HEK293 (cell line): ENCODE results near the gene USP31.

Experiments used
- ZNF18 ChIP-seq: fragments of 450-650 bp; formaldehyde crosslinking; IDR thresholded peaks from 2 replicates; pipeline ENCODE4 v1.5.1; 2016; ENCODE audit warnings: missing biosample characterization, missing genetic modification characterization
- ZNF24 ChIP-seq: fragments of 450-650 bp; formaldehyde crosslinking; IDR thresholded peaks from 2 replicates; pipeline ENCODE4 v1.5.1; 2016; ENCODE audit warnings: missing biosample characterization, missing genetic modification characterization
- ZNF501 ChIP-seq: fragments of 450-650 bp; formaldehyde crosslinking; IDR thresholded peaks from 2 replicates; pipeline ENCODE4 v1.5.1; 2016; ENCODE audit warnings: missing biosample characterization, missing genetic modification characterization
- ZNF549 ChIP-seq: fragments of 450-650 bp; IDR thresholded peaks from 2 replicates; pipeline ENCODE4 v1.5.1; 2018; ENCODE audit warnings: missing biosample characterization, missing genetic modification characterization, mild to moderate bottlenecking, inconsistent platforms, moderate library complexity
- ZNF830 ChIP-seq: fragments of 450-650 bp; IDR thresholded peaks from 2 replicates; pipeline ENCODE4 v1.5.0; 2018; ENCODE audit warnings: missing biosample characterization, missing genetic modification characterization, low read depth, mild to moderate bottlenecking, moderate library complexity
- ZSCAN23 ChIP-seq: fragments of 450-650 bp; formaldehyde crosslinking; IDR thresholded peaks from 2 replicates; pipeline ENCODE4 v1.5.1; 2016; ENCODE audit warnings: missing biosample characterization, missing genetic modification characterization
- ZSCAN30 ChIP-seq: fragments of 450-650 bp; IDR thresholded peaks from 2 replicates; pipeline ENCODE4 v1.5.1; 2018; ENCODE audit warnings: missing biosample characterization, mild to moderate bottlenecking, missing genetic modification characterization, moderate library complexity
- TF ChIP-seq, protein P1 (sequence below): fragments of 450-650 bp; formaldehyde crosslinking; IDR thresholded peaks from 2 replicates; pipeline ENCODE4 v1.5.1; 2016; ENCODE audit warnings: missing biosample characterization, missing genetic modification characterization
- TF ChIP-seq, protein P2 (sequence below): fragments of 450-650 bp; formaldehyde crosslinking; IDR thresholded peaks from 2 replicates; pipeline ENCODE4 v1.5.1; 2016; ENCODE audit warnings: missing biosample characterization, missing genetic modification characterization
- TF ChIP-seq, protein P3 (sequence below): fragments of 450-650 bp; formaldehyde crosslinking; IDR thresholded peaks from 2 replicates; pipeline ENCODE4 v1.5.1; 2016; ENCODE audit warnings: missing biosample characterization, missing genetic modification characterization
- TF ChIP-seq, protein P4 (sequence below): fragments of 450-650 bp; formaldehyde crosslinking; IDR thresholded peaks from 2 replicates; pipeline ENCODE4 v1.5.1; 2017; ENCODE audit warnings: missing biosample characterization, missing genetic modification characterization

DNA sequence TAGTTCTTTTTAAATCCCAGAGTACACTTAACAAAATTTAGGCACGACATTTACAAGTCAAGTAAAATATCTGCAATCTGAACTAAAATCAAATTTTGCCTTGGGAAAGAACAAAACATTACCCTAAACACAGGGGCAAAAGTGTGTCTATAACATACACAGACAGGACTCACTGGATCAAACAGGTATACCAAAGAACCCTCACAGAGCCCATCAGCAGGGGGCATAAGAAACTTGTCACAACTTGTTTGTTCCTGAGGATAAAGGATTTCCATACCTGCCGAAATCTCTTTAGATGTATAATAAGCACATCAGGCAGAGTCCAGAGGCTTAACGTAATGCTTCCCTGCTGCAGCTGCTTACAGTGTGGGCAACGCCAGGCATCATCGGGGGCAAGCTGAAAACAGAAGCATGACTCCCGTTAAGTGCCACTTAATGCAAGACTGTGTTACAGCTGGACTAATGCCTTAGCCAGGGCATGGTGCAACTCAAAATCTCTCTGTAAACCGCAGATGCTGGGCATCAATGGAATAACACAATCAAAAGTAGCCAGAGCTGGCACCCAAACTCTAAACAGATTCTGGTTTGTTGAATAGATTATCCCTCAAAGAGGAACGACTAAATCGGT, 67.0 kb downstream of the USP31 start:
- TF ChIP-seq ZSCAN30 (tag by site-specific recombination) (no peak), ZNF830 (tag by site-specific recombination) (no peak), ZNF24 (tag by site-specific recombination) (no peak), ZNF549 (tag by site-specific recombination) (no peak), ZNF18 (no peak), ZSCAN23 (tag by site-specific recombination) (no peak), ZNF501 (tag by site-specific recombination) (no peak)
- TF ChIP-seq, protein P1, sequence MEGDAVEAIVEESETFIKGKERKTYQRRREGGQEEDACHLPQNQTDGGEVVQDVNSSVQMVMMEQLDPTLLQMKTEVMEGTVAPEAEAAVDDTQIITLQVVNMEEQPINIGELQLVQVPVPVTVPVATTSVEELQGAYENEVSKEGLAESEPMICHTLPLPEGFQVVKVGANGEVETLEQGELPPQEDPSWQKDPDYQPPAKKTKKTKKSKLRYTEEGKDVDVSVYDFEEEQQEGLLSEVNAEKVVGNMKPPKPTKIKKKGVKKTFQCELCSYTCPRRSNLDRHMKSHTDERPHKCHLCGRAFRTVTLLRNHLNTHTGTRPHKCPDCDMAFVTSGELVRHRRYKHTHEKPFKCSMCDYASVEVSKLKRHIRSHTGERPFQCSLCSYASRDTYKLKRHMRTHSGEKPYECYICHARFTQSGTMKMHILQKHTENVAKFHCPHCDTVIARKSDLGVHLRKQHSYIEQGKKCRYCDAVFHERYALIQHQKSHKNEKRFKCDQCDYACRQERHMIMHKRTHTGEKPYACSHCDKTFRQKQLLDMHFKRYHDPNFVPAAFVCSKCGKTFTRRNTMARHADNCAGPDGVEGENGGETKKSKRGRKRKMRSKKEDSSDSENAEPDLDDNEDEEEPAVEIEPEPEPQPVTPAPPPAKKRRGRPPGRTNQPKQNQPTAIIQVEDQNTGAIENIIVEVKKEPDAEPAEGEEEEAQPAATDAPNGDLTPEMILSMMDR (tag by site-specific recombination) = no peak
- TF ChIP-seq, protein P2, sequence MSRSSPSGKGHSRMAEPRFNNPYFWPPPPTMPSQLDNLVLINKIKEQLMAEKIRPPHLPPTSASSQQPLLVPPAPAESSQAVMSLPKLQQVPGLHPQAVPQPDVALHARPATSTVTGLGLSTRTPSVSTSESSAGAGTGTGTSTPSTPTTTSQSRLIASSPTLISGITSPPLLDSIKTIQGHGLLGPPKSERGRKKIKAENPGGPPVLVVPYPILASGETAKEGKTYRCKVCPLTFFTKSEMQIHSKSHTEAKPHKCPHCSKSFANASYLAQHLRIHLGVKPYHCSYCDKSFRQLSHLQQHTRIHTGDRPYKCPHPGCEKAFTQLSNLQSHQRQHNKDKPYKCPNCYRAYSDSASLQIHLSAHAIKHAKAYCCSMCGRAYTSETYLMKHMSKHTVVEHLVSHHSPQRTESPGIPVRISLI (tag by site-specific recombination) = no peak
- TF ChIP-seq, protein P3, sequence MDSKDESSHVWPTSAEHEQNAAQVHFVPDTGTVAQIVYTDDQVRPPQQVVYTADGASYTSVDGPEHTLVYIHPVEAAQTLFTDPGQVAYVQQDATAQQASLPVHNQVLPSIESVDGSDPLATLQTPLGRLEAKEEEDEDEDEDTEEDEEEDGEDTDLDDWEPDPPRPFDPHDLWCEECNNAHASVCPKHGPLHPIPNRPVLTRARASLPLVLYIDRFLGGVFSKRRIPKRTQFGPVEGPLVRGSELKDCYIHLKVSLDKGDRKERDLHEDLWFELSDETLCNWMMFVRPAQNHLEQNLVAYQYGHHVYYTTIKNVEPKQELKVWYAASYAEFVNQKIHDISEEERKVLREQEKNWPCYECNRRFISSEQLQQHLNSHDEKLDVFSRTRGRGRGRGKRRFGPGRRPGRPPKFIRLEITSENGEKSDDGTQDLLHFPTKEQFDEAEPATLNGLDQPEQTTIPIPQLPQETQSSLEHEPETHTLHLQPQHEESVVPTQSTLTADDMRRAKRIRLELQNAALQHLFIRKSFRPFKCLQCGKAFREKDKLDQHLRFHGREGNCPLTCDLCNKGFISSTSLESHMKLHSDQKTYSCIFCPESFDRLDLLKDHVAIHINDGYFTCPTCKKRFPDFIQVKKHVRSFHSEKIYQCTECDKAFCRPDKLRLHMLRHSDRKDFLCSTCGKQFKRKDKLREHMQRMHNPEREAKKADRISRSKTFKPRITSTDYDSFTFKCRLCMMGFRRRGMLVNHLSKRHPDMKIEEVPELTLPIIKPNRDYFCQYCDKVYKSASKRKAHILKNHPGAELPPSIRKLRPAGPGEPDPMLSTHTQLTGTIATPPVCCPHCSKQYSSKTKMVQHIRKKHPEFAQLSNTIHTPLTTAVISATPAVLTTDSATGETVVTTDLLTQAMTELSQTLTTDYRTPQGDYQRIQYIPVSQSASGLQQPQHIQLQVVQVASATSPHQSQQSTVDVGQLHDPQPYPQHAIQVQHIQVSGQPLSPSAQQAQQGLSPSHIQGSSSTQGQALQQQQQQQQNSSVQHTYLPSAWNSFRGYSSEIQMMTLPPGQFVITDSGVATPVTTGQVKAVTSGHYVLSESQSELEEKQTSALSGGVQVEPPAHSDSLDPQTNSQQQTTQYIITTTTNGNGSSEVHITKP (tag by site-specific recombination) = no peak
- TF ChIP-seq, protein P4, sequence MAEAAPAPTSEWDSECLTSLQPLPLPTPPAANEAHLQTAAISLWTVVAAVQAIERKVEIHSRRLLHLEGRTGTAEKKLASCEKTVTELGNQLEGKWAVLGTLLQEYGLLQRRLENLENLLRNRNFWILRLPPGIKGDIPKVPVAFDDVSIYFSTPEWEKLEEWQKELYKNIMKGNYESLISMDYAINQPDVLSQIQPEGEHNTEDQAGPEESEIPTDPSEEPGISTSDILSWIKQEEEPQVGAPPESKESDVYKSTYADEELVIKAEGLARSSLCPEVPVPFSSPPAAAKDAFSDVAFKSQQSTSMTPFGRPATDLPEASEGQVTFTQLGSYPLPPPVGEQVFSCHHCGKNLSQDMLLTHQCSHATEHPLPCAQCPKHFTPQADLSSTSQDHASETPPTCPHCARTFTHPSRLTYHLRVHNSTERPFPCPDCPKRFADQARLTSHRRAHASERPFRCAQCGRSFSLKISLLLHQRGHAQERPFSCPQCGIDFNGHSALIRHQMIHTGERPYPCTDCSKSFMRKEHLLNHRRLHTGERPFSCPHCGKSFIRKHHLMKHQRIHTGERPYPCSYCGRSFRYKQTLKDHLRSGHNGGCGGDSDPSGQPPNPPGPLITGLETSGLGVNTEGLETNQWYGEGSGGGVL (tag by site-specific recombination) = no peak
